Measurements from ENCODE around the gene GATA2.
A peak's percentile ranks its signal among the peaks of the same experiment; 100 is the strongest.

The GATA2 gene

GRCh38 chr3:128501431-128501830 lies 8.4 kb upstream of the GATA2 start:
- DNase-seq, result no peak

DNA sequence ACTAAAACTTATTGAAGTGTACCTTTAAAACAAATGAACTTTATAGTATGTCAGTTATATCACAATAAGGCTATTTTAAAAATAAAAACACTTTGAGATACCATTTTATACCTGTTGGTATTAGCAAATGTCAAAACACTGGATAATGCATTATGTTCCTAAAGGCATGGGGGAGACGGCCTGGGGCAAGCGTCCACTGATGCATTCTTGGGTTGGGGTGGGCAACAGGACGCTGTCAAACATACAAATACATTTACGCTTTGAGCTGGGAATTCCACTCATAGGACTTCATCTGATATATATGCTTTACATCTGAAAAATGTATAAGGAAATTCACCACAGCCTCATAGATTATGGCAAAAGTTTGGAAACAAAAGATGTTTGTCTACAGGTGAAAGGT lies 7.6 kb upstream of the GATA2 start:
- no peak for DNase-seq

- no peak for DNase-seq
Observed at GRCh38 chr3:128499724-128500275, 6.8 kb upstream of the GATA2 start.

- DNase-seq, result no peak
Observed at GRCh38 chr3:128498901-128499530, 6.0 kb upstream of the GATA2 start.

- DNase-seq, result no peak
Observed at GRCh38 chr3:128498127-128498626, 5.2 kb upstream of the GATA2 start.

DNA sequence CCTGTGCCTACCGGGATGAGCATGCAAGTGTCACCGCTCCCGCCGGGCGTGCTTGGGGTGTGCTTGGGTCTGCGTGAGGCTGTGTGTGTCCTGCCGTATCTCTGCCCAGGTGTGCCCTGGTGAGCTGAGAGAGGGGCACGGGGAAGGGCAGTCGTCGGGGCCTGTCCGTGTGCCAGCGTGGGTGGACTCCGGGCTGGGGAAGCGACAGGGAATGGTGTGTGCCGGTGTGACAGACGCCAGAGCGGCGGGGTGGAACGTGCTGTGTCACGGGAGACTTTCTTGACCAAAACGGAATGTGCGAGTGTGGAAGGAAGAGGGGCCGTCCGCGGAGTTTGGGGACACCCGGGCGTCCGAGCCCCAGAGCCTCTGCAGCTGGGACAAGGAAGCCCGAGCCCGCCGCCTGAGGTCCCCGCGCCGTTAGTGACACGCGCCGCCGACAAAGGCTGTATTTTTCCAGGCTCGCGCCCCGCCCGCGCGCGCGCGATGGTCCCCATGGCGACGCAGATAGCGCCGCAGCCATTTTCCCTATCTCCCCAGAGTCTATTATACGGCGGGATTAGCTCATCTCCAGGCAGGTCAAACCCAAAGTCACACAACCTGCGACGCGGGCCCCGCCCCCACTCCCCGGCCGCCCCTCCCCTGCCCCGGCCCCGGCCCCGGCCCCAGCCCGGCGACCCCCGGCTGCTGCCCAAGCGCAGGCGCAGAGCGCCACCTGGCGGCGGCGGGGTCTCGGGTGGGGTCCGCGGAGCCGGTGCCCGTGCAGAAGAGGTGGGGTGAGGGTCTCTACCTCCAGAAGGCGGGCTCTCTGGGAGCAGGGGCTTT lies 4.5 kb upstream of the GATA2 start:
- peak; percentile 80 for DNase-seq

DNA sequence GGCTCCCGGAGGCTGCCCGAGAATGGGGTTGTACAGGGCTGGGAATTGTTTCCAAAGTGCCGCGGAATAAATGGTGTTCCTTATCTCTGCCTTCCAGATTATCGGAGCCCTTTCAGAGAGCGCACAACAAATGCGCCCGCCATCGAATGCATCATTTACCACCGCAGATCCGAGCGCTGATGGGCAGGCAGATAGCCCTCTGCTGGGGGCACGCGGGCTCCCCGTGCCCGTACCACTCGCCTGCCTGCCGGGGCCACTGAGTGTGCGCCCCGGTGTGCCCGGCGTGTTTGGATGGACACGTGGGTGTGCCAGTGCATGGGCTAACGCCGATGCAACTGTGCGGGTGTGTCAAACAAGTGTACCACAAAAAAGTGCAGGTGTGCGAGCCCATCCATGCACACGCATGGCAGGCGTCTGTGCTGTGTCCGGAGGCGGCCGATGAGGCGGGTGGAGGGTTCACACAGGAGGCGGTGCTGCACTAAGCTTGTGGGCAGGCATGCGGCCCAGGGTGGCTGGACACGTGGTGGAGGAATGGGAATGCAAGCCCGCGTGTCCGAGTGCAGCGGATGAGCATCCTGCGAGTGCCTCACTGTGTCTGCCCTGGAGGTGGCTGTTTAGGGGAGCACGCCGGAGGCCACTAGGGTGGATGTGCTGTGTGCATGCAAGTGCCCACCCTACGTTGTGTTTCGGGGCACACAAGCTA lies 3.8 kb upstream of the GATA2 start:
- DNase-seq, result no peak

DNA sequence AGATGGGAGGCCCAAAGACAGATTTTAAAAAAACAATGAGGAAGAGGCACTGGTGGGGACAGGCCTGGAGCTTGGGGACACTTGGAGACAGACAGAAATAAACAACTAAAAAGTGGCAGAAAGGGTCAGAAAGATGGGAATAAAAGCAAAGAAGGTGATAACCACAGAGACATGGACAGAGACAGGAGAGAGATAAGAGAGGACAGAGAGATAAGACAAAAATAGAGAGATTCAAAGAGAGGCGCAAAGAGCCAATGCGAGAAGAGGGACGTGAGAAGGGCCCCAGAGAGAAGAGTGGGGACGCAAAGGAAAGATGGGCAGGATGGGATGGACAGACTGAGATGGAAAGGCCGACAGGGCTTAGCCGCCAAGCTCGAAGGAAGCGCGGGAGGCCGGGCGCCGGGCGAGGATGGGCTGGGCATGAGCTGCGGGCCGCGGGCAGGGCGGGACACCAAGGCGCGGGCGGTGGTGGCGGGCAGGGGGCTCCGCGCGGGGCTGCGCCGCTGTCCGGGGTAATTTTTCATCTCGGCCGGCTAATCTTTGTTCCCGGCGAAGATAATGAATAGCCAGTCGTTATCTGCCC lies 3.1 kb upstream of the GATA2 start:
- no peak for DNase-seq

GRCh38 chr3:128495435-128495970 lies 2.5 kb upstream of the GATA2 start:
- DNase-seq, result no peak

- no peak for DNase-seq
Observed at GRCh38 chr3:128494367-128494650, 1.3 kb upstream of the GATA2 start.

GRCh38 chr3:128493570-128494366 lies 767 bp upstream of the GATA2 start:
- no peak for DNase-seq

DNA sequence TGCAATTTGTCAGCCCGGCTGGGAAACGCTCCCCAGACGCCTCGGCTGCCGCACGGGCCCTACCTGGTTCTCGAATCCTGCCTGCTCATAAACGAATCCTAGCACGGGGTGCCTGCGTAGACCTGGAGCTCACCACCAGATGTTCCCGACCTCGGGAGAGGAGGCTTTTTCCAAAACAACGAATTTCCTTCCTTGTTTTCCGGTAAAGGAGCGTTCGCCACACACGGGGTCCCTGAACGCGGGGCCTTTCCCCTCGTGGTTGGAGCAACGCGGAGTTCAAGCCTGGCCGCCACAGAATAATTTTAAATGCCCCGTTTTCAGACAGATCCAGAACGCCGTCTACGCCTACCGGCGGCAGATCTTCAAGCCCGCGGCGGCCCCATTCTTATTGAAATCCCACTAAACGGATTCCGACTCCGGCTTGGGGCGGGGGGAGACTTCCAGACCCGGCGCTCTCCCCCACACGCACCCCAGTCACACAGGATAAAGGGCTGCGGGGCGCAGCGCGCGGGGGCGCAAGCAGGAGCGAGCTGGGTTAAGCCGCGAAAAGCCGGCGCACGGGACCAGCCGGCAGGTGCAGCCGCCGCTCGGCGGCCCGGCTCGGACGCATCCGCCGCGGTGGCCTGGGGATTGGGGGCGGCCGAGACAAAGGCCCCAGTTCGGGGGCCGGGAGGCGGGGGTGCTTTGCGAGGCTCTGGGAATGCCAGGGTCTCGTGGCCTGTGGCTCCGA lies 895 bp downstream of the GATA2 start:
- no peak for DNase-seq

- no peak for DNase-seq
Observed at GRCh38 chr3:128491691-128491940, 1.4 kb downstream of the GATA2 start.

GRCh38 chr3:128490915-128491690 lies 1.9 kb downstream of the GATA2 start:
- peak; percentile 72 for DNase-seq

- no peak for DNase-seq
Observed at GRCh38 chr3:128490650-128490914, 2.4 kb downstream of the GATA2 start.

DNA sequence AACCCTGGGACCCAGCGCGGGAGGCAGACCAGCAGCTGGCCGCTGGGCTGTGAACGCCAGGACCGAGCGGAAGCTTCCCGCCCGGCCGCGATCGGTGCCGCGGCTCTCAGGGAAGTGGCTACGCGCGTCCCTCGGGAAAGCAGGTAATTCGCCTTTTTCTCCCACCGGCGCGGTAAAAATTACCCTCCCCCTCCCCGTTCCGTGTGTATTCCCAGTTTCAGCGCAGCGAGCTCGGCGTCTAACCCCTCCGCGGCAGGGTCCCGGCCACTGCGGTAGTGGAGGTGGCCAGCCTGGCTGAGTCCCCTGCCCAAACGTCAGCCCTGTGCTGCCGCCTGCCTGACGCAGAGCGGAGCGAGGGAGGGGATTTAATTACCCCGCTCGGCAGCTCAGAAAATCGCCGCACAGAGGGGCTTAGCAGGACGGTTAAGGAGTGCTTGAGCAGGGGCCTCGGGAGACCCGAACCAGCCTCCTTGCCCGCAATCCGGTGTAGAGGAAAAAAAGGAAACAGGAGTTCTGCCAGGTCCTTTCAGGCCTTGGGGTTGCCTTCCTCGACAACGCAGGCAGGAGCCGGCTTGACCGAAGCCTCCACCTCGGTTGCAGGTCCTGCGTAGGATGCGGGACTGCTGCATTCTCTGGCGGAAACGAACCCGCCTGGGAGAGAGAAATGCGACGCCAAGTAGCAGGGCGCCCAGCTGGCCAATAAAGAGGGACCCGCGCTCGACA lies 2.9 kb downstream of the GATA2 start:
- DNase-seq, result no peak

GRCh38 chr3:128489674-128489926 lies 3.4 kb downstream of the GATA2 start:
- no peak for DNase-seq

DNA sequence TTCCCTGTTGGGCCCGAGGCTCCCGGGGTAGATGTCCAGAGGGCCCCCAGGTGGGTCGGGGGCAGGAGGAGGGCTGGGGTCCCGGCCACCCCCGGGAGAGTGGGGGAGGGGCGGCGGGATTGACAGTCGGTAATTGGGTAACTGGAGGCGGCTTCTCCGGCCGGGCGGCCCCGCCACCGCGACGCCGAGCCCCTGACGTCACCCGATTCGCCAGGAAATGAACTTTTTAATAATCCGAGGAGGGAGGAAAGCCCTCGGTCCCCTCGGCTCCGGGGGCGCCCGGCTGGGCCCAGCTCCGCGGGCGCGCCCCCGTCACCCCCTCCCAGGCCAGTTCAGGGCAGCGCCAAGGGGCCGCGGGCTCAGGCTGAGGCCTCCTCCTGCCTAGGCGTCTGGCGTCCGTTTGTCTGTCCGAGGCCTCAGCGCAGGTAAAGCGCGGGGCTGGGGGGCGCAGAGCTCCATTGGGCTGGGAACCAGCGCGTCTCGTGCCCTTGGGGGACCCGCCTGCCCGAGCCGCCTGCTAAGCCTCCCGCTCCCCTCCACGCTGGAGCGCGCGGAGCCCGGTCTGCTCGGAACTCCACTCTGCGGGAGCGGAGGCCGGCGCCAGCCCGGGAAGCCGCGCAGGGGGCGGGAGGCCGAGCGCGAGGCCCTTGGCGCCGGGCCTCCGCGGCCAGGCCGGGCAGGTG lies 3.9 kb downstream of the GATA2 start:
- no peak for DNase-seq

DNA sequence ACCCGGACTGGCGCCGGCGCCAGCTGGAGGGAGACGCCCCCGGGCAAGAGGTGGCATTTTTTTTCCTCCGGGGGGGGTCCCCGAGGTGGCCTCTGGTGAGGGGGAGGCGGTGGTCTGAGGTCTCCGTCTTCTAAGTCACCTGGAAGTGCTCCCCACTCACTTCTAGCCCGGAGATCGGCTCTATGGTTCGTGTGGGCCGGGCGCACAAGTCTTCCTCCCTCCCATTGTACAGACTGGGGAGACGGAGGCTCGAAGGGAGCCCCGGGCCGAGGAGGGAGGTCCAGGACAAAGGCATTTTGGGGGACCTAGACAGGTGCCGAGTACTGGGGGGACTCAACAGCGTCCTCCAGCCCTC lies 4.4 kb downstream of the GATA2 start:
- no peak for DNase-seq
